Measurements from ENCODE around the gene ADAT3.

The ADAT3 gene

GRCh38 chr19:1945899-1946298 lies 40.7 kb downstream of the ADAT3 start:
- Histone ChIP-seq H2AFZ (ENCODE audit: low read depth) (no peak overlapping the region), H3K27ac (no peak overlapping the region), H3K36me3 (ENCODE audit: insufficient read depth) (no peaks in the 10 kb centered on the region; the same call in 1 of the 2 replicates), H3K27me3 (ENCODE audit: insufficient read depth, low read depth) (no peaks in the 10 kb centered on the region), H3K9ac (no peak overlapping the region), H3K4me3 (IDR thresholded peaks at IDR 0.05; ENCODE audit: insufficient read depth, low read depth, low read length) (no peak overlapping the region), H3K4me1 (ENCODE audit: low read depth, poor library complexity, severe bottlenecking) (peaks cover 7% of the 10 kb centered on the region), H4K20me1 (ENCODE audit: insufficient read depth) (peaks cover 9% of the 10 kb centered on the region; the same call in 1 of the 2 replicates), H3K4me2 (no peak overlapping the region), H3K79me2 (ENCODE audit: insufficient read depth, low read depth) (peaks cover 73% of the 10 kb centered on the region)
- TF ChIP-seq CTCF (conservative IDR thresholded peaks at IDR 0.05; ENCODE audit: low read depth, low read length) = peak; percentile 42

DNA sequence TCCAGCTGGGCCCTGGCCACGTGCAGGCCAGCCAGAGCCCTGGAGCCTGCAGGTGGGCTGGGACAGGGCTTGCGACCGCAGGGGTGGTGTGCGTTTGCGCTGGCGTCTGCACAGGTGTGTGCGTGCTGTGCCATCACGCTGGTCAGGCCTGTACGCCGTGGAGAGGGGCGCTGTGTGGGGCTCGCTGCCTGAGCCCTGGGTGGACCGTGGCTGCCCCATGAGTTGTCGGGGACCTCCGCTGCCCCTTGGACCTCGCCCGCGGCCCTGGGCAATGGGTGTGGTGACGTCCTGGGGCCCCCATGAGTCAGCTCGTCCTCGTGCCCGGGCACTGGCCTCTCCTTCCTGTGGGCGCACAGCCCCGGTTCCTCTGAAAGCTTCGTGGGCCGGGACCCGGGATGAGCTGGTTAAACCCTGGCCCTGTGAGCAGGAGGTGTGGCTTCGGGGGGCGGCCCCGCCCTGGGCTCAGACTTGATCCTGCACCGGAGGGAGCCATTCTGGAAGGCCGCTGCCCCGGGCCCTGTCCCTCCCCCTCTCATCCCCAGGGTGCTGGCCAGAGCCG lies 42.5 kb downstream of the ADAT3 start:
- H3K4me2 ChIP-seq = no peak overlapping the region
- H4K20me1 ChIP-seq (ENCODE audit: insufficient read depth) = peaks cover 9% of the 10 kb centered on the region; the same call in 1 of the 2 replicates
- peaks cover 77% of the 10 kb centered on the region for H3K79me2 ChIP-seq (ENCODE audit: insufficient read depth, low read depth)
- no peaks in the 10 kb centered on the region; the same call in 1 of the 2 replicates for H3K36me3 ChIP-seq (ENCODE audit: insufficient read depth)
- no peak overlapping the region for H3K9ac ChIP-seq
- H3K27ac ChIP-seq = no peak overlapping the region
- H3K4me1 ChIP-seq (ENCODE audit: low read depth, poor library complexity, severe bottlenecking) = peaks cover 7% of the 10 kb centered on the region
- TF ChIP-seq CTCF (conservative IDR thresholded peaks at IDR 0.05; ENCODE audit: low read depth, low read length) = no peak
- H3K4me3 ChIP-seq (IDR thresholded peaks at IDR 0.05; ENCODE audit: insufficient read depth, low read depth, low read length) = no peak overlapping the region
- H3K27me3 ChIP-seq (ENCODE audit: insufficient read depth, low read depth) = no peaks in the 10 kb centered on the region
- no peak overlapping the region for H2AFZ ChIP-seq (ENCODE audit: low read depth)

DNA sequence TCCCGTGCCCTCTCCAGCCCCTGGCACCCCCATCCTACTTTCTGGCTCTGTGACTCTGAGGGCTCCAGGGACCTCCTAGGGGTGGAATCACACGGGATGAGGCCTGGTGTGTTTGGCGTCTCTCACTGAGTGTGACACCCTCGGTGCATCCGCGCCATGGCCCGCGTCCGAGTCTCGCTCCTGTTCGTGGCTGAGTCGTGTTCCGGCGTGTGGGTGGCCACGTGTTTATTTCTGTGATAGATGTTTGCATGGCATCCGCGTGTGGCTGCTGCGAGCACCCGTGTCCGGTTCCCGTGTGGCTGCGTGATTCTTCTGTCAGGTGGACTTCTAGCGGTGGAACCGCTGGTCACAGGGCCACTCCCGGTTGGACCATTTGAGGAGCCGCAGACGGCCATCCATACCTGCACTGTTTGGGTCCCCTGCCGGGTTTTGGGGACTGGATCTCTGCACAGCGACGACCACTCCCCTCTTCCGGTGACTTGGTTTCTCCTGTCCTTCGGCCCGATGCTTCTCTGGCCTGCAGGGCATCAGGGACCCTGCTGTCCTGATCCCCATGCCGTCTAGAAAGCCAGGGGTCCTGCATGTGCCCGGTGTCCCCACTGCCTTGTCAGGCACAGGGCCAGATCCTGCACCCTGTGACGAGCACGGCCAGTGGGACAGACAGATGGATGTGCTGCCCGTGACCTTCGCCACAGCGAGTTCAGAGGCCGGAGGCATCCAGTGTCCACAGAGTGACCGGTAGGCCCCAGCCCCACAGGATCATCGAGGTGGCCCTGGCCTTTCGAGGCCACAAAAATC lies 44.3 kb downstream of the ADAT3 start:
- no peak overlapping the region for H3K27ac ChIP-seq
- TF ChIP-seq CTCF (conservative IDR thresholded peaks at IDR 0.05; ENCODE audit: low read depth, low read length) = no peak
- no peaks in the 10 kb centered on the region; the same call in 1 of the 2 replicates for H3K36me3 ChIP-seq (ENCODE audit: insufficient read depth)
- no peak overlapping the region for H3K4me3 ChIP-seq (IDR thresholded peaks at IDR 0.05; ENCODE audit: insufficient read depth, low read depth, low read length)
- H3K27me3 ChIP-seq (ENCODE audit: insufficient read depth, low read depth) = no peaks in the 10 kb centered on the region
- H4K20me1 ChIP-seq (ENCODE audit: insufficient read depth) = no peaks in the 10 kb centered on the region
- H3K4me2 ChIP-seq = no peak overlapping the region
- no peak overlapping the region for H2AFZ ChIP-seq (ENCODE audit: low read depth)
- H3K9ac ChIP-seq = no peak overlapping the region
- H3K4me1 ChIP-seq (ENCODE audit: low read depth, poor library complexity, severe bottlenecking) = no peaks in the 10 kb centered on the region
- H3K79me2 ChIP-seq (ENCODE audit: insufficient read depth, low read depth) = peaks cover 75% of the 10 kb centered on the region

- no peaks in the 10 kb centered on the region for H4K20me1 ChIP-seq (ENCODE audit: insufficient read depth)
- no peak overlapping the region for H3K4me3 ChIP-seq (IDR thresholded peaks at IDR 0.05; ENCODE audit: insufficient read depth, low read depth, low read length)
- no peak overlapping the region for H3K4me2 ChIP-seq
Measured at GRCh38 chr19:1950640-1951039, 45.4 kb downstream of the ADAT3 start.

More at GRCh38 chr19:1950640-1951039, 45.4 kb downstream of the ADAT3 start:
- TF ChIP-seq CTCF (conservative IDR thresholded peaks at IDR 0.05; ENCODE audit: low read depth, low read length) = no peak
- Histone ChIP-seq H3K79me2 (ENCODE audit: insufficient read depth, low read depth) (peaks cover 69% of the 10 kb centered on the region), H2AFZ (ENCODE audit: low read depth) (no peak overlapping the region), H3K27ac (no peak overlapping the region), H3K36me3 (ENCODE audit: insufficient read depth) (no peaks in the 10 kb centered on the region; the same call in 1 of the 2 replicates), H3K9ac (no peak overlapping the region), H3K27me3 (ENCODE audit: insufficient read depth, low read depth) (no peaks in the 10 kb centered on the region), H3K4me1 (ENCODE audit: low read depth, poor library complexity, severe bottlenecking) (no peaks in the 10 kb centered on the region)

All from KMS-11 (cell line).